ENCODE results near the gene FBP1. TPM values are rescaled to one million over a fixed set of nuclear protein-coding genes. Genes with fewer than 3 reads are reported as not detected.
A peak's percentile ranks its signal among the peaks of the same experiment; 100 is the strongest.

Gene FBP1
- total RNA-seq, 1 experiment from 2014 or later = 1.9 TPM

- no peak overlapping the region for H3K4me3 Mint-ChIP-seq
- no peak overlapping the region for H2BK120ac ChIP-seq (ENCODE audit: low read depth, low read length, poor library complexity, severe bottlenecking)
- H3K9me3 ChIP-seq (ENCODE audit: control insufficient read depth, low read depth, low read length) = no peaks in the 10 kb centered on the region
- H3K9ac ChIP-seq (ENCODE audit: extremely low read depth, insufficient read length, low read length) = no peak overlapping the region
- H2AK5ac ChIP-seq (ENCODE audit: insufficient read length, low read length) = no peak overlapping the region
- no peaks in the 10 kb centered on the region for H3K79me1 ChIP-seq (ENCODE audit: insufficient read depth, low read depth, low read length, poor library complexity, severe bottlenecking)
- H3K4me1 Mint-ChIP-seq = peaks cover 36 to 51% of the 10 kb centered on the region in 2 experiments
- H3K4ac ChIP-seq (ENCODE audit: low read depth, low read length) = no peak overlapping the region
- no peak overlapping the region for H4K8ac ChIP-seq (replicated peaks; ENCODE audit: insufficient read length, low read depth, low read length)
- no peaks in the 10 kb centered on the region for H4K20me1 ChIP-seq (ENCODE audit: control insufficient read depth, insufficient read depth, insufficient read length)
- no peaks in the 10 kb centered on the region for H3K79me2 ChIP-seq (ENCODE audit: insufficient read depth, low read length)
- no peak overlapping the region for H3K18ac ChIP-seq (ENCODE audit: insufficient read length, low read depth, low read length)
- peak overlapping the region in 2 of 3 experiments; percentile 46 to 71; a peak in 2 of 7 replicates for H3K27ac Mint-ChIP-seq
- H2BK20ac ChIP-seq (ENCODE audit: low read depth, low read length, poor library complexity, severe bottlenecking) = no peak overlapping the region
- DNase-seq = no peak
- peaks cover 26% of the 10 kb centered on the region for H3K27me3 Mint-ChIP-seq (ENCODE audit: low read depth)
- no CpG with 5 or more reads among the region's 3 CpGs for WGBS (ENCODE audit: extremely low coverage, insufficient read length, low lambda C conversion rate)
- H3K4me2 ChIP-seq (ENCODE audit: insufficient read depth, insufficient read length, low read length) = no peak overlapping the region
- H4K5ac ChIP-seq (ENCODE audit: insufficient read length, low read depth, low read length) = no peak overlapping the region
- H3K27ac ChIP-seq (ENCODE audit: insufficient read length, low read depth, low read length) = no peak overlapping the region
- no peak overlapping the region for H4K91ac ChIP-seq (ENCODE audit: insufficient read length, low read depth, low read length)
- H3K23ac ChIP-seq (ENCODE audit: insufficient read length, low read depth, low read length) = no peak overlapping the region
- no peak overlapping the region for H2BK15ac ChIP-seq (ENCODE audit: low read depth, low read length)
- no peaks in the 10 kb centered on the region; a peak in 1 of 5 replicates for H3K9me3 Mint-ChIP-seq
- no peak overlapping the region for H3K14ac ChIP-seq (ENCODE audit: insufficient read depth, low read length)
- H2BK12ac ChIP-seq (ENCODE audit: insufficient read length, low read depth, low read length) = no peak overlapping the region
- H3K23me2 ChIP-seq (ENCODE audit: insufficient read length, low read depth, low read length, poor library complexity, severe bottlenecking) = no peaks in the 10 kb centered on the region
- no peak overlapping the region for H2AFZ ChIP-seq (ENCODE audit: low read length)
- TF ChIP-seq, protein P1, sequence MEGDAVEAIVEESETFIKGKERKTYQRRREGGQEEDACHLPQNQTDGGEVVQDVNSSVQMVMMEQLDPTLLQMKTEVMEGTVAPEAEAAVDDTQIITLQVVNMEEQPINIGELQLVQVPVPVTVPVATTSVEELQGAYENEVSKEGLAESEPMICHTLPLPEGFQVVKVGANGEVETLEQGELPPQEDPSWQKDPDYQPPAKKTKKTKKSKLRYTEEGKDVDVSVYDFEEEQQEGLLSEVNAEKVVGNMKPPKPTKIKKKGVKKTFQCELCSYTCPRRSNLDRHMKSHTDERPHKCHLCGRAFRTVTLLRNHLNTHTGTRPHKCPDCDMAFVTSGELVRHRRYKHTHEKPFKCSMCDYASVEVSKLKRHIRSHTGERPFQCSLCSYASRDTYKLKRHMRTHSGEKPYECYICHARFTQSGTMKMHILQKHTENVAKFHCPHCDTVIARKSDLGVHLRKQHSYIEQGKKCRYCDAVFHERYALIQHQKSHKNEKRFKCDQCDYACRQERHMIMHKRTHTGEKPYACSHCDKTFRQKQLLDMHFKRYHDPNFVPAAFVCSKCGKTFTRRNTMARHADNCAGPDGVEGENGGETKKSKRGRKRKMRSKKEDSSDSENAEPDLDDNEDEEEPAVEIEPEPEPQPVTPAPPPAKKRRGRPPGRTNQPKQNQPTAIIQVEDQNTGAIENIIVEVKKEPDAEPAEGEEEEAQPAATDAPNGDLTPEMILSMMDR (conservative IDR thresholded peaks at IDR 0.05) = no peak
- no peaks in the 10 kb centered on the region; the same call in 1 of the 2 replicates for H3K27me3 ChIP-seq (ENCODE audit: insufficient read depth, low read length)
- no peak overlapping the region for H2BK5ac ChIP-seq (ENCODE audit: insufficient read length, low read length)
- peaks cover 4% of the 10 kb centered on the region; the same call in 1 of the 2 replicates for H3K4me1 ChIP-seq (ENCODE audit: insufficient read depth, low read length)
- no peak overlapping the region for H3K56ac ChIP-seq (ENCODE audit: insufficient read length, low read depth, low read length)
- H3T11ph ChIP-seq (ENCODE audit: low read length) = no peak overlapping the region
- H3K36me3 Mint-ChIP-seq (ENCODE audit: insufficient read depth in 1 of 3, low read depth in 3 of 3) = no peaks in the 10 kb centered on the region
Measured at GRCh38 chr9:94630281-94630680, 9.0 kb downstream of the FBP1 start.

Measured in H9 (cell line).